RWPE2 (cell line): Measurements from ENCODE around the gene SPRR3.
"Not testable (repeated sequence)": the region's sequence is repeated elsewhere in the genome, so short reads cannot be mapped to it uniquely, and the experiment has no call there.

Experiments
- ATAC-seq: fragments of 200-7000 bp; cut with Tn5 transposase; 3 replicates; pipeline ENCODE4 v1.9.1; 2021; ENCODE audit warnings: low read depth
- DNase-seq: peaks from one replicate; pipeline ENCODE4 v3.0.0-alpha.2; 2020; ENCODE audit warnings: low spot score
- H3K27ac ChIP-seq: fragments of 450-650 bp; 2 replicates; pipeline ENCODE4 v1.5.1; 2017; ENCODE audit warnings: mild to moderate bottlenecking; ENCODE audit not compliant: poor library complexity, severe bottlenecking
- H3K27me3 ChIP-seq: fragments of 250-450 bp; sonication (Bioruptor Pico); 2 replicates; pipeline ENCODE4 v1.5.1; 2021; ENCODE audit warnings: mild to moderate bottlenecking, moderate library complexity; ENCODE audit not compliant: insufficient read depth, poor library complexity, severe bottlenecking
- H3K36me3 ChIP-seq: fragments of 250-450 bp; sonication (Bioruptor Pico); 2 replicates; pipeline ENCODE4 v1.5.1; 2020; ENCODE audit warnings: low read depth, mild to moderate bottlenecking, moderate library complexity
- H3K4me1 ChIP-seq: fragments of 250-450 bp; sonication (Bioruptor Pico); 2 replicates; pipeline ENCODE4 v1.5.1; 2021; ENCODE audit warnings: mild to moderate bottlenecking, moderate library complexity; ENCODE audit not compliant: insufficient read depth, poor library complexity, severe bottlenecking
- H3K4me3 ChIP-seq: fragments of 250-450 bp; sonication (Bioruptor Pico); 2 replicates; pipeline ENCODE4 v1.5.1; 2021; ENCODE audit warnings: mild to moderate bottlenecking, moderate library complexity; ENCODE audit not compliant: severe bottlenecking
- H3K9me3 ChIP-seq: fragments of 250-450 bp; sonication (Bioruptor Pico); 2 replicates; pipeline ENCODE4 v1.5.1; 2021; ENCODE audit warnings: mild to moderate bottlenecking, moderate library complexity; ENCODE audit not compliant: severe bottlenecking
- CTCF ChIP-seq: fragments of 450-650 bp; IDR thresholded peaks from one replicate; pipeline ENCODE4 v1.5.1; 2017; ENCODE audit warnings: mild to moderate bottlenecking, moderate library complexity; ENCODE audit not compliant: poor library complexity, severe bottlenecking

The SPRR3 gene

GRCh38 chr1:152999818-153000217 is 1.7 kb upstream of the SPRR3 start:
- TF ChIP-seq CTCF = no peak
- DNase-seq = no peak
- no peaks in the 10 kb centered on the region for H3K4me1 ChIP-seq
- H3K9me3 ChIP-seq = no peaks in the 10 kb centered on the region
- no peak for ATAC-seq
- H3K27ac ChIP-seq = no peak overlapping the region
- H3K27me3 ChIP-seq = no peaks in the 10 kb centered on the region
- no peaks in the 10 kb centered on the region for H3K36me3 ChIP-seq
- no peak overlapping the region for H3K4me3 ChIP-seq

GRCh38 chr1:153000294-153000693 is 1.3 kb upstream of the SPRR3 start:
- H3K4me1 ChIP-seq = no peaks in the 10 kb centered on the region
- no peak for ATAC-seq
- no peak overlapping the region for H3K4me3 ChIP-seq
- H3K36me3 ChIP-seq = no peaks in the 10 kb centered on the region
- no peaks in the 10 kb centered on the region for H3K9me3 ChIP-seq
- TF ChIP-seq CTCF = no peak
- DNase-seq = no peak
- H3K27me3 ChIP-seq = no peaks in the 10 kb centered on the region
- H3K27ac ChIP-seq = no peak overlapping the region

- not testable (repeated sequence) for DNase-seq, H3K4me3 ChIP-seq, H3K27ac ChIP-seq, H3K9me3 ChIP-seq, H3K27me3 ChIP-seq, H3K4me1 ChIP-seq, H3K36me3 ChIP-seq, ATAC-seq
Measured at GRCh38 chr1:153011235-153011758, 9.7 kb downstream of the SPRR3 start.

GRCh38 chr1:153021829-153022228 is 20.3 kb downstream of the SPRR3 start:
- not testable (repeated sequence) for H3K4me3 ChIP-seq, DNase-seq, H3K27me3 ChIP-seq, H3K4me1 ChIP-seq, H3K9me3 ChIP-seq, ATAC-seq, H3K27ac ChIP-seq, H3K36me3 ChIP-seq

GRCh38 chr1:153022340-153022739 is 20.8 kb downstream of the SPRR3 start:
- DNase-seq, H3K4me3 ChIP-seq, ATAC-seq: not testable (repeated sequence)

GRCh38 chr1:153023109-153023508 is 21.6 kb downstream of the SPRR3 start:
- Histone ChIP-seq H3K36me3 (no peaks in the 10 kb centered on the region), H3K4me1 (peaks cover 9% of the 10 kb centered on the region), H3K27ac (no peak overlapping the region), H3K9me3 (no peaks in the 10 kb centered on the region), H3K4me3 (no peak overlapping the region), H3K27me3 (no peaks in the 10 kb centered on the region)
- TF ChIP-seq CTCF = no peak
- DNase-seq = no peak
- no peak for ATAC-seq

More at GRCh38 chr1:153022340-153022739, 20.8 kb downstream of the SPRR3 start:
- H3K27me3 ChIP-seq, H3K4me1 ChIP-seq, H3K36me3 ChIP-seq, H3K9me3 ChIP-seq, H3K27ac ChIP-seq: not testable (repeated sequence)
